Measurements from ENCODE around the gene HP1BP3.

GRCh38 chr1:20701847-20702246 is 85.3 kb downstream of the HP1BP3 start:
- TF ChIP-seq CTCF (IDR thresholded peaks at IDR 0.05 in 8 of 11, conservative IDR thresholded peaks at IDR 0.05 in 3 of 11) (no peak), POLR2AphosphoS5 (IDR thresholded peaks at IDR 0.05) (no peak), POLR2A (IDR thresholded peaks at IDR 0.05) (no peak)
